Measurements from ENCODE around the gene PHC1. TPM values are rescaled to one million over a fixed set of nuclear protein-coding genes. Genes with fewer than 3 reads are reported as not detected.
A peak's percentile ranks its signal among the peaks of the same experiment; 100 is the strongest.

Gene PHC1
- total and polyA plus RNA-seq, 7 donors = 11.3 to 27.1 (median 17.7) TPM

DNA sequence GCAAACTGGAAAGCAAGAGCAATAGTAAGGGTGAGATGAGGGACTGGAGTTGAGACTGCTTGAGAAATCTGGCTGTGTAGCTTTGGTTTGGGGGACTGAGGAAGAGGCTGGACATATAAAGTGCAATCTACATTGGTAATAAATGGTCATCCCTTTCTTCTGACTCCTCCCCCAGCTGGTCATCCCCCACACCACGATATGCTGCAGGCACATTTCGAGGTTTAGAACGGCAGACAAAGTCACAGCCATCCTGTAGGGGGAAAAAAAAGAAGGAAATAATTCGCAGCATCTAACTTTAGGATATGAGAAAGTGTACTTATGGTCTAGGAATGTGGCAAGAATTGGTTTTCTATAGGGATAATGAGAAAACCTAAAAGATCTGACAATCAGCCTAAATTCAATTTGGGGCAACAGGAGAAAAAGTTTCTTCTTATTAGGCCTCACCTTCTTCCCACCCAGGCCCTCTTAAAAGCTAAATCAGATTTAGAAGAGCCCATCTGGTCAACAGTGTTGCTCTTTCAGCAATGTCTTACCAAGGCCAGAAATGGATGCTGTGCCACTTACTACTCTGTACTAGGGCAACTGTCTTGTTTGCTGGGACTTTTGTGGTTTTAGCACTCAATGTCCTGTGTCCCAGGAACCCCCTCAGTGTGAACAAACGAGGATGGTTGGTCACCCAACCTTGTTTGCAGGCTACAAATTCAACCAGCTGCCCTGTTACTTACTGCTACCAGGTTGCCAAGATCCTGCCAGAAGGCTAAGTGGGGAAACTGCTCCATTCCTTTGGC is 27.6 kb downstream of the PHC1 start:
- H3K27ac ChIP-seq = no peak overlapping the region
- TF ChIP-seq, protein P1, sequence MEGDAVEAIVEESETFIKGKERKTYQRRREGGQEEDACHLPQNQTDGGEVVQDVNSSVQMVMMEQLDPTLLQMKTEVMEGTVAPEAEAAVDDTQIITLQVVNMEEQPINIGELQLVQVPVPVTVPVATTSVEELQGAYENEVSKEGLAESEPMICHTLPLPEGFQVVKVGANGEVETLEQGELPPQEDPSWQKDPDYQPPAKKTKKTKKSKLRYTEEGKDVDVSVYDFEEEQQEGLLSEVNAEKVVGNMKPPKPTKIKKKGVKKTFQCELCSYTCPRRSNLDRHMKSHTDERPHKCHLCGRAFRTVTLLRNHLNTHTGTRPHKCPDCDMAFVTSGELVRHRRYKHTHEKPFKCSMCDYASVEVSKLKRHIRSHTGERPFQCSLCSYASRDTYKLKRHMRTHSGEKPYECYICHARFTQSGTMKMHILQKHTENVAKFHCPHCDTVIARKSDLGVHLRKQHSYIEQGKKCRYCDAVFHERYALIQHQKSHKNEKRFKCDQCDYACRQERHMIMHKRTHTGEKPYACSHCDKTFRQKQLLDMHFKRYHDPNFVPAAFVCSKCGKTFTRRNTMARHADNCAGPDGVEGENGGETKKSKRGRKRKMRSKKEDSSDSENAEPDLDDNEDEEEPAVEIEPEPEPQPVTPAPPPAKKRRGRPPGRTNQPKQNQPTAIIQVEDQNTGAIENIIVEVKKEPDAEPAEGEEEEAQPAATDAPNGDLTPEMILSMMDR (IDR thresholded peaks at IDR 0.05) = no peak
- H3K36me3 ChIP-seq (ENCODE audit: insufficient read depth in 1 of 2, low read depth in 1 of 2) = peaks cover 9 to 80% of the 10 kb centered on the region in 2 donors
- 64 to 80% (median 72%) methylated on average over 5 of the region's 5 CpGs for WGBS, 3 donors
- intact Hi-C loops (cut with DNase I) = no loop called here
- no peak overlapping the region for H3K4me3 ChIP-seq
- H3K9me3 ChIP-seq = no peaks in the 10 kb centered on the region
- no peaks in the 10 kb centered on the region for H3K27me3 ChIP-seq (ENCODE audit: insufficient read depth in 3 of 3, low read length in 2 of 3)
- peaks cover 1% of the 10 kb centered on the region for H3K4me1 ChIP-seq
- DNase-seq (no peak), ATAC-seq (no peak)

DNA sequence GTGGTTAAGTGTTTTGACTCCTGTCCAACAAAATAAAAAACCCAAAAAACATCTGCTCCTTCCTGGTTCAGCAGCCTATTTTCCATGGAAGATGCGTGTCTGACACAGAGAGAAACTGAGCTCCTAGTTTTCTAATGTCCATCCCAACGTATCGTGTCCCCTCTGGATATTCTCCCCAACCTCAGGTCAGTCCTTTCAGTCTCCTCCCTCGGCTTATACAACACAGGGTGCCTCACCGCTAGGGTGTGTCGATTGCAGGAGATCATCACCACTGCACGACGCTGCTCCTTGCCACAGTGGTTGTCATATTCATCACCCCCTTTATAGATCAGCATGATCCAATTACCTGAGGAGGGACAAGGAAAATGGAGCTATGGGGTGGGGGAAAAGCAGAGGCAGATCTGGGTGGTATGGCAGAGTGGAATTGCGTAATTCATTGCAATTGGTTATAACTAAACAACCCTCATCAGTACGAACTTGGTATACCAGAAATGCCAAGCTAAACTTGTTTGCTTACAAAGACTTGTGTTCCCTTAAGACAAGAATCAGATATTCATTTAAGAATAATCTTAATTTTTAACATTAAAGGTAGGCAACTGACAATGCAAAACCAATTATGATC is 29.4 kb downstream of the PHC1 start:
- TF ChIP-seq, protein P1 (IDR thresholded peaks at IDR 0.05) = no peak
- ATAC-seq (no peak), DNase-seq (no peak)
- H3K4me3 ChIP-seq = no peak overlapping the region
- H3K27ac ChIP-seq = no peak overlapping the region
- H3K27me3 ChIP-seq (ENCODE audit: insufficient read depth in 3 of 3, low read length in 2 of 3) = no peaks in the 10 kb centered on the region
- H3K4me1 ChIP-seq = peaks cover 15% of the 10 kb centered on the region
- no peaks in the 10 kb centered on the region for H3K9me3 ChIP-seq
- intact Hi-C loops (cut with DNase I) = no loop called here
- 88 to 94% (median 89%) methylated on average over 10 of the region's 10 CpGs for WGBS, 3 donors
- H3K36me3 ChIP-seq (ENCODE audit: insufficient read depth in 1 of 2, low read depth in 1 of 2) = peaks cover 9 to 65% of the 10 kb centered on the region in 2 donors

DNA sequence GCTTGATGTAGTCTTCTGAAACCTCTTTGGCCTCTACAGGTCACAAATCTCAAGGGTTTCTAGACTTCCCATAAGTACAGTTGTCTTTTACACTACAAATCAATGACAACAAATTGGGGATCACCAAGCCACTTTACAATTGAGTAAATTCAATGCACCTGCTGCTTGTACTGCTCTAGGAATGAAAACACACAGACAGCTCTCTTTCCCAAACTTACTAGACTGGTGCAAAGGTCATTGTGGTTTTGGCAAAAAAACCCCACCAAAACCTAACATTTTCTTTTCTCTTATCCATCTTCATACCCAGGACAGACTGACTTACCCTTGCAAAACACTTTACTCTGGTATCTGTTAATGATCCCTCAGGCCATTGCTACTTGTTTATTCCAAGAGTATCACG is 32.4 kb downstream of the PHC1 start:
- no peaks in the 10 kb centered on the region for H3K27me3 ChIP-seq (ENCODE audit: insufficient read depth in 3 of 3, low read length in 2 of 3)
- TF ChIP-seq, protein P1 (IDR thresholded peaks at IDR 0.05) = no peak
- H3K4me3 ChIP-seq = no peak overlapping the region
- no peak for DNase-seq
- H3K27ac ChIP-seq = no peak overlapping the region
- peaks cover 9 to 53% of the 10 kb centered on the region in 2 donors for H3K36me3 ChIP-seq (ENCODE audit: insufficient read depth in 1 of 2, low read depth in 1 of 2)
- 64 to 89% (median 78%) methylated on average over 1 of the region's 1 CpG for WGBS, 3 donors
- H3K9me3 ChIP-seq = no peaks in the 10 kb centered on the region
- peaks cover 24% of the 10 kb centered on the region for H3K4me1 ChIP-seq
- intact Hi-C loops (cut with DNase I) = loop anchor here in 1 of 2 donors (5.0 kb wide), 1 partner anchor 34 kb away; the partner anchor contains the start of gene PHC1
- no peak for ATAC-seq

DNA sequence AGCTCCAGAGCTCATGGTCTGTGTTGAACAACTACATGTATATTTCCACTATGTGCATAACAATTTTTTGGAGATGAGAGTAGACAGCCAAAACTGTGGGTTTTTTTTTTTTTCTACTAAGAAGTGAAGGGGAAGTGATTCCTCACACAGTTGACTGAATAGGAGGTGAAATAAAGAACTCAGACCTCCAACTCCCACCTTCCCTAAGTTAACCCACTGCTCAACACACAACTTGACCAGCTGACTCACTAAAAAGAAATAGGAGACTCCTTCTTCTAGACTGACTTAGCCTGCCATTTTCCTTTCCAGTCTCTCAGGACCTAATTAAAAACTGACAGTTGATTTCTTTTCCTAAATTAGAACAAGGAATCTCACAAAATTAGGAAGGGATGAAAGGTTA is 33.4 kb downstream of the PHC1 start:
- Histone ChIP-seq H3K4me1 (peaks cover 24% of the 10 kb centered on the region), H3K27me3 (ENCODE audit: insufficient read depth in 3 of 3, low read length in 2 of 3) (no peaks in the 10 kb centered on the region), H3K36me3 (ENCODE audit: insufficient read depth in 1 of 2, low read depth in 1 of 2) (peaks cover 6 to 43% of the 10 kb centered on the region in 2 donors), H3K27ac (no peak overlapping the region), H3K4me3 (peak overlapping the region; percentile 80), H3K9me3 (no peaks in the 10 kb centered on the region)
- TF ChIP-seq, protein P1 (IDR thresholded peaks at IDR 0.05) = no peak
- ATAC-seq (no peak), DNase-seq (no peak)
- intact Hi-C loops (cut with DNase I) = loop anchor here in 1 of 2 donors (5.0 kb wide), 1 partner anchor 35 kb away; the partner anchor contains the start of gene PHC1

Measured in psoas muscle (tissue), 8 donors.